ENCODE data around the gene RGS17.

Gene RGS17

GRCh38 chr6:152977556-152977955 lies 153.5 kb downstream of the RGS17 start:
- H3K4me2 ChIP-seq (ENCODE audit: low read length), result no peak overlapping the region
- H3K36me3 ChIP-seq (replicated peaks; ENCODE audit: low read depth, low read length), result peaks cover 72% of the 10 kb centered on the region
- no peak overlapping the region for H2AFZ ChIP-seq (ENCODE audit: low read depth, low read length)
- peaks cover 14% of the 10 kb centered on the region; the same call in 1 of the 2 replicates for H3K4me1 ChIP-seq (ENCODE audit: low read length)
- H4K20me1 ChIP-seq (ENCODE audit: insufficient read depth, low read length), result peaks cover 77% of the 10 kb centered on the region
- H3K4me3 ChIP-seq (ENCODE audit: low read length), result no peak overlapping the region
- peaks cover 94% of the 10 kb centered on the region for H3K79me2 ChIP-seq (ENCODE audit: low read length)
- no peaks in the 10 kb centered on the region; the same call in 1 of the 2 replicates for H3K9me3 ChIP-seq (ENCODE audit: insufficient read depth, low read length)
- no peak for TF ChIP-seq CTCF (IDR thresholded peaks at IDR 0.05; ENCODE audit: low read depth, low read length)
- TF ChIP-seq EZH2phosphoT487 (IDR thresholded peaks at IDR 0.05; ENCODE audit: low read depth), result no peak
- H3K27ac ChIP-seq (ENCODE audit: low read length), result no peak overlapping the region
- H3K27me3 ChIP-seq (ENCODE audit: low read depth, low read length), result no peaks in the 10 kb centered on the region
- H3K9ac ChIP-seq (ENCODE audit: low read length), result no peak overlapping the region

GRCh38 chr6:152976749-152977148 lies 154.3 kb downstream of the RGS17 start:
- H4K20me1 ChIP-seq (ENCODE audit: insufficient read depth, low read length), result peaks cover 77% of the 10 kb centered on the region
- H3K79me2 ChIP-seq (ENCODE audit: low read length), result peaks cover 86% of the 10 kb centered on the region
- H2AFZ ChIP-seq (ENCODE audit: low read depth, low read length), result no peak overlapping the region
- no peaks in the 10 kb centered on the region for H3K27me3 ChIP-seq (ENCODE audit: low read depth, low read length)
- no peaks in the 10 kb centered on the region; the same call in 1 of the 2 replicates for H3K9me3 ChIP-seq (ENCODE audit: insufficient read depth, low read length)
- H3K4me2 ChIP-seq (ENCODE audit: low read length), result no peak overlapping the region
- no peak overlapping the region for H3K9ac ChIP-seq (ENCODE audit: low read length)
- peaks cover 14% of the 10 kb centered on the region; the same call in 1 of the 2 replicates for H3K4me1 ChIP-seq (ENCODE audit: low read length)
- H3K36me3 ChIP-seq (replicated peaks; ENCODE audit: low read depth, low read length), result peaks cover 80% of the 10 kb centered on the region
- TF ChIP-seq CTCF (IDR thresholded peaks at IDR 0.05; ENCODE audit: low read depth, low read length) (no peak), EZH2phosphoT487 (IDR thresholded peaks at IDR 0.05; ENCODE audit: low read depth) (no peak)
- H3K27ac ChIP-seq (ENCODE audit: low read length), result no peak overlapping the region
- no peak overlapping the region for H3K4me3 ChIP-seq (ENCODE audit: low read length)

GRCh38 chr6:152975204-152975915 lies 155.7 kb downstream of the RGS17 start:
- TF ChIP-seq EZH2phosphoT487 (IDR thresholded peaks at IDR 0.05; ENCODE audit: low read depth) (no peak), CTCF (IDR thresholded peaks at IDR 0.05; ENCODE audit: low read depth, low read length) (no peak)
- H2AFZ ChIP-seq (ENCODE audit: low read depth, low read length), result no peak overlapping the region
- H3K4me1 ChIP-seq (ENCODE audit: low read length), result peaks cover 7% of the 10 kb centered on the region; the same call in 1 of the 2 replicates
- H3K27ac ChIP-seq (ENCODE audit: low read length), result no peak overlapping the region
- no peak overlapping the region for H3K9ac ChIP-seq (ENCODE audit: low read length)
- H3K27me3 ChIP-seq (ENCODE audit: low read depth, low read length), result no peaks in the 10 kb centered on the region
- H4K20me1 ChIP-seq (ENCODE audit: insufficient read depth, low read length), result peaks cover 68% of the 10 kb centered on the region
- no peak overlapping the region for H3K4me2 ChIP-seq (ENCODE audit: low read length)
- peaks cover 72% of the 10 kb centered on the region for H3K79me2 ChIP-seq (ENCODE audit: low read length)
- peaks cover 84% of the 10 kb centered on the region for H3K36me3 ChIP-seq (replicated peaks; ENCODE audit: low read depth, low read length)
- H3K9me3 ChIP-seq (ENCODE audit: insufficient read depth, low read length), result no peaks in the 10 kb centered on the region; the same call in 1 of the 2 replicates
- no peak overlapping the region for H3K4me3 ChIP-seq (ENCODE audit: low read length)

- no peak for TF ChIP-seq CTCF (IDR thresholded peaks at IDR 0.05; ENCODE audit: low read depth, low read length)
- TF ChIP-seq EZH2phosphoT487 (IDR thresholded peaks at IDR 0.05; ENCODE audit: low read depth), result no peak
- Histone ChIP-seq H3K79me2 (ENCODE audit: low read length) (peaks cover 57% of the 10 kb centered on the region), H3K27ac (ENCODE audit: low read length) (no peak overlapping the region), H2AFZ (ENCODE audit: low read depth, low read length) (no peak overlapping the region), H4K20me1 (ENCODE audit: insufficient read depth, low read length) (peaks cover 54% of the 10 kb centered on the region), H3K27me3 (ENCODE audit: low read depth, low read length) (no peaks in the 10 kb centered on the region), H3K4me1 (ENCODE audit: low read length) (0 out of 2 replicates have a peak, but pooled peaks cover 3% of the 10 kb centered on the region), H3K4me3 (ENCODE audit: low read length) (no peak overlapping the region), H3K9me3 (ENCODE audit: insufficient read depth, low read length) (no peaks in the 10 kb centered on the region; the same call in 1 of the 2 replicates), H3K36me3 (replicated peaks; ENCODE audit: low read depth, low read length) (peaks cover 88% of the 10 kb centered on the region), H3K4me2 (ENCODE audit: low read length) (no peak overlapping the region), H3K9ac (ENCODE audit: low read length) (no peak overlapping the region)
Observed at GRCh38 chr6:152973916-152974315, 157.2 kb downstream of the RGS17 start.
